ENCODE data around the gene DDB1. TPM values are rescaled to one million over a fixed set of nuclear protein-coding genes. Genes with fewer than 3 reads are reported as not detected.

The DDB1 gene
- total and polyA plus RNA-seq, 2 of the 4 experiments (the other 2 are of a cell fraction) = 221 to 412 TPM

GRCh38 chr11:61258546-61258945 is 74.4 kb downstream of the DDB1 start:
- POLR2A ChIA-PET (ENCODE audit: unreplicated experiment) = no interaction called here
- Histone ChIP-seq H3K27me3 (ENCODE audit: control insufficient read depth, insufficient read depth, low read length) (no peaks in the 10 kb centered on the region), H3K79me1 (ENCODE audit: low read depth in 1 of 2, low read length in 2 of 2) (no peaks in the 10 kb centered on the region), H3K4ac (ENCODE audit: low read depth, low read length) (no peak overlapping the region), H3K23ac (ENCODE audit: low read depth, low read length) (no peak overlapping the region), H2AFZ (replicated peaks; ENCODE audit: low read length, poor library complexity) (no peak overlapping the region), H4K20me1 (ENCODE audit: insufficient read depth, low read length) (no peaks in the 10 kb centered on the region), H2AK9ac (replicated peaks; ENCODE audit: low read depth, low read length, poor library complexity) (peak overlapping the region; percentile 13), H3K9ac (ENCODE audit: low read depth, low read length) (no peak overlapping the region), H3K9me3 (ENCODE audit: control insufficient read depth, insufficient read depth, low read length) (no peaks in the 10 kb centered on the region), H3K4me2 (ENCODE audit: low read depth, low read length) (no peak overlapping the region), H2BK120ac (ENCODE audit: low read depth, low read length) (no peak overlapping the region), H3K4me3 (ENCODE audit: insufficient read depth, low read depth, low read length) (no peak overlapping the region), H3K4me1 (ENCODE audit: control insufficient read depth, insufficient read depth, low read length) (no peaks in the 10 kb centered on the region), H3K9me1 (ENCODE audit: insufficient read depth, low read length) (no peaks in the 10 kb centered on the region), H4K91ac (ENCODE audit: insufficient read depth, low read depth, low read length) (no peak overlapping the region), H2BK5ac (ENCODE audit: low read depth, low read length, poor library complexity, severe bottlenecking) (no peak overlapping the region), H2AK5ac (ENCODE audit: low read depth, low read length) (no peak overlapping the region), H4K8ac (ENCODE audit: low read depth in 2 of 2, low read length in 2 of 2) (no peak overlapping the region), H3K14ac (replicated peaks; ENCODE audit: low read depth, low read length) (no peak overlapping the region), H4K5ac (ENCODE audit: low read depth, low read length) (no peak overlapping the region), H3K18ac (ENCODE audit: low read depth, low read length) (no peak overlapping the region), H2BK15ac (ENCODE audit: low read depth, low read length) (no peak overlapping the region), H3K27ac (ENCODE audit: insufficient read depth, low read length) (no peak overlapping the region), H2BK20ac (ENCODE audit: low read depth, low read length) (no peak overlapping the region), H3K56ac (ENCODE audit: extremely low read depth, insufficient read depth, low read length) (no peak overlapping the region), H3K36me3 (ENCODE audit: control insufficient read depth, insufficient read depth, low read length) (no peaks in the 10 kb centered on the region)
- dilution Hi-C loops (cut with HindIII; ENCODE audit: low sequenced_read_pairs, unreplicated experiment) = no loop called here
- intact Hi-C loops (cut with micrococcal nuclease) = no loop called here
- no TSS peak for BruUV-seq (replicated peaks)
- 83% methylated on average over 4 of the region's 9 CpGs; no CpG with 5 or more reads in 1 of the 2 experiments for WGBS, 2 experiments (ENCODE audit: extremely low coverage in 2 of 2, insufficient read length in 1 of 2)
- CTCF ChIA-PET = interaction anchor here (0.5 kb wide), 1 partner anchor 107 kb away, joined by 3 read pairs; no protein-coding TSS in a partner anchor
- in situ Hi-C loops (cut with MboI; ENCODE audit: low sequenced_read_pairs) = loop anchor here (5.0 kb wide), 1 partner anchor 66 kb away; no protein-coding TSS in a partner anchor
- no peak for ATAC-seq (ENCODE audit: low read depth)
- no peak for TF ChIP-seq BHLHE40 (IDR thresholded peaks at IDR 0.05; ENCODE audit: low read depth, low read length)
- TF ChIP-seq CHD1 (IDR thresholded peaks at IDR 0.05; ENCODE audit: low read depth, low read length) = no peak
- TF ChIP-seq MAFK (IDR thresholded peaks at IDR 0.05; ENCODE audit: low read depth, low read length) = no peak
- no peak for TF ChIP-seq NFE2L2 (IDR thresholded peaks at IDR 0.05; ENCODE audit: low read depth, low read length)
- TF ChIP-seq CTCF (conservative IDR thresholded peaks at IDR 0.05; ENCODE audit: low read depth, low read length) = no peak
- no peak for TF ChIP-seq CEBPB (IDR thresholded peaks at IDR 0.05; ENCODE audit: low read depth, low read length)
- no peak for TF ChIP-seq RCOR1 (IDR thresholded peaks at IDR 0.05; ENCODE audit: insufficient replicate concordance, low read length)
- no peak for TF ChIP-seq POLR2A (IDR thresholded peaks at IDR 0.05; ENCODE audit: low read depth, low read length)
- no peak for TF ChIP-seq MXI1 (IDR thresholded peaks at IDR 0.05; ENCODE audit: borderline replicate concordance, low read depth, low read length)
- TF ChIP-seq SMC3 (IDR thresholded peaks at IDR 0.05; ENCODE audit: low read depth, low read length) = no peak
- TF ChIP-seq RAD21 (IDR thresholded peaks at IDR 0.05; ENCODE audit: low read length) = no peak
- no peak for TF ChIP-seq FOS (IDR thresholded peaks at IDR 0.05; ENCODE audit: low read depth, low read length)
- TF ChIP-seq ELK1 (IDR thresholded peaks at IDR 0.05; ENCODE audit: borderline replicate concordance, low read depth, low read length) = no peak
- TF ChIP-seq RFX5 (IDR thresholded peaks at IDR 0.05; ENCODE audit: low read depth, low read length) = no peak
- TF ChIP-seq USF2 (IDR thresholded peaks at IDR 0.05; ENCODE audit: low read depth, low read length) = no peak
- TF ChIP-seq MAZ (IDR thresholded peaks at IDR 0.05; ENCODE audit: borderline replicate concordance, low read depth, low read length) = no peak
- DNase-seq = no peak
